ENCODE data around the gene STEAP3.

GRCh38 chr2:119306196-119306590, 82.6 kb downstream of the STEAP3 start:
- TF ChIP-seq CTCF (IDR thresholded peaks at IDR 0.05; ENCODE audit: low read length) (no peak), EZH2 (optimal IDR thresholded peaks at IDR 0.05; ENCODE audit: low read depth, low read length) (no peak), EZH2phosphoT487 (IDR thresholded peaks at IDR 0.05; ENCODE audit: low read length) (no peak)
